Stomach (tissue), 9 donors: ENCODE measurements around the gene HP1BP3. TPM values are rescaled to one million over a fixed set of nuclear protein-coding genes. Genes with fewer than 3 reads are reported as not detected.
A peak's percentile ranks its signal among the peaks of the same experiment; 100 is the strongest.

Experiments used
- DNase-seq, 2 donors: peaks; one replicate each; pipeline versions ENCODE4 v3.0.0 to v3.0.0-alpha.2; 2013 to 2019
- H3K27ac ChIP-seq, 5 donors: fragments of 200-600 bp in 4 of 5; sonication (generic) in 4 of 5; one replicate each; pipeline ENCODE4 v1.5.1; 2013 to 2019; ENCODE audit warnings: mild to moderate bottlenecking in 1 of 5, moderate library complexity in 1 of 5
- H3K27me3 ChIP-seq, 3 donors: fragments of 200-600 bp; sonication (generic); one replicate each; pipeline ENCODE4 v1.5.1; 2017 to 2019; ENCODE audit warnings: mixed run types in 1 of 3
- H3K36me3 ChIP-seq, 4 donors: fragments of 200-600 bp; sonication (generic); 1 replicate in 3 of 4; 2 replicates in 1 of 4; pipeline ENCODE4 v1.5.1; 2016 to 2019
- H3K4me1 ChIP-seq, 4 donors: fragments of 200-600 bp; sonication (generic); one replicate each; pipeline ENCODE4 v1.5.1; 2016 to 2019
- H3K4me3 ChIP-seq, 4 donors: fragments of 200-600 bp; sonication (generic) in 3 of 4; one replicate each; pipeline ENCODE4 v1.5.1; 2016 to 2019; ENCODE audit warnings: mild to moderate bottlenecking in 1 of 4
- H3K9me3 ChIP-seq, 4 donors: fragments of 200-600 bp; sonication (generic); one replicate each; pipeline ENCODE4 v1.5.1; 2016 to 2019
- EP300 ChIP-seq: sonication (generic); formaldehyde crosslinking; IDR thresholded peaks from one replicate; pipeline ENCODE4 v1.6.1; 2017; ENCODE audit warnings: antibody characterized with exemption
- POLR2A ChIP-seq, 4 donors: fragments of 450-650 bp; IDR thresholded peaks; one replicate each; pipeline ENCODE4 v1.6.1; 2016; ENCODE audit warnings: antibody characterized with exemption in 4 of 4, control low read depth in 2 of 4, mild to moderate bottlenecking in 1 of 4, moderate library complexity in 1 of 4
- POLR2AphosphoS5 ChIP-seq, 3 donors: sonication (generic); formaldehyde crosslinking; IDR thresholded peaks; one replicate each; pipeline ENCODE4 v1.6.1; 2016; ENCODE audit warnings: antibody characterized with exemption in 3 of 3
- whole genome bisulfite sequencing, 5 donors: extraction: QIAGEN DNeasy Blood & Tissue Kit in 3 of 5; methylation state at CpG; one replicate each; pipeline versions ENCODE4 v1.1.5 to v1.1.7; 2013 to 2018; 5-methylcytosine and 5-hydroxymethylcytosine counted together
- intact Hi-C: fragments of 100-400 bp; cut with DNase I; formaldehyde crosslinking; loops from one replicate; pipeline ENCODE4 v1.15.1; 2023; ENCODE audit warnings: low total_unique reads
- polyA plus RNA-seq, 3 donors: library from polyadenylated mRNA; stranded (reverse); fragments of 200-250 nt; gene quantifications; one replicate each; pipeline ENCODE4 v1.2.3, GENCODE V29; 2013
- total RNA-seq, 5 donors: library from RNA; depleted of rRNA; stranded (reverse); fragments of >200 nt; gene quantifications; one replicate each; pipeline versions ENCODE4 v1.1.0 to v1.2.3, GENCODE V29; 2014 to 2016
- TF ChIP-seq, protein P1 (sequence below), 7 experiments: fragments of 450-650 bp in 4 of 7; fragments of 200-600 bp in 3 of 7; sonication (generic) in 3 of 7; IDR thresholded peaks; one replicate each; pipeline ENCODE4 v1.5.1; 2016 to 2019; ENCODE audit warnings: antibody characterized with exemption in 7 of 7, control low read depth in 2 of 7, mild to moderate bottlenecking in 1 of 7
- donor health status: healthy with polysubstance abuse.
- donor health status: Bipolar disorder and iron deficiency.
- donor health status: healthy.

The HP1BP3 gene
- total and polyA plus RNA-seq, 8 donors, result 55.2 to 649 (median 232) TPM

DNA sequence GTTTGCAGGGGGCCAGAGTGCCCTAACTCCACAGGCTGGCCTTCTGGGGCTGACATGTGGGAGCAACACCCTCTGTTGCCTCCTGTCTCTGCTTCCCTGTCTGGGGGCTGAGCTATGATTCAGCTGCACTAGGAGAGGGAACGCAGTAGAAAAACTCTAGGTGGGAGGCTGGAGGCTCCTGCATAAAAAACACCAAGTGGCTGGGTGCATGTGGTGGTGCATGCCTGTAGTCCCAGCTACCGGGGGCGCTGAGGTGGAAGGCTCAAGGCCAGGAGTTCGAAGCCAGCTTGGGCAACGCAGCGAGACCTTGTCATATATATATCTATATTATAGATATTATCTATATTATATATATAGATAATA is 74.9 kb downstream of the HP1BP3 start:
- no peak overlapping the region for H3K27ac ChIP-seq
- no peaks in the 10 kb centered on the region for H3K9me3 ChIP-seq
- H3K36me3 ChIP-seq, result no peaks in the 10 kb centered on the region
- TF ChIP-seq POLR2AphosphoS5 (IDR thresholded peaks at IDR 0.05) (no peak), POLR2A (IDR thresholded peaks at IDR 0.05) (no peak)
- TF ChIP-seq, protein P1, sequence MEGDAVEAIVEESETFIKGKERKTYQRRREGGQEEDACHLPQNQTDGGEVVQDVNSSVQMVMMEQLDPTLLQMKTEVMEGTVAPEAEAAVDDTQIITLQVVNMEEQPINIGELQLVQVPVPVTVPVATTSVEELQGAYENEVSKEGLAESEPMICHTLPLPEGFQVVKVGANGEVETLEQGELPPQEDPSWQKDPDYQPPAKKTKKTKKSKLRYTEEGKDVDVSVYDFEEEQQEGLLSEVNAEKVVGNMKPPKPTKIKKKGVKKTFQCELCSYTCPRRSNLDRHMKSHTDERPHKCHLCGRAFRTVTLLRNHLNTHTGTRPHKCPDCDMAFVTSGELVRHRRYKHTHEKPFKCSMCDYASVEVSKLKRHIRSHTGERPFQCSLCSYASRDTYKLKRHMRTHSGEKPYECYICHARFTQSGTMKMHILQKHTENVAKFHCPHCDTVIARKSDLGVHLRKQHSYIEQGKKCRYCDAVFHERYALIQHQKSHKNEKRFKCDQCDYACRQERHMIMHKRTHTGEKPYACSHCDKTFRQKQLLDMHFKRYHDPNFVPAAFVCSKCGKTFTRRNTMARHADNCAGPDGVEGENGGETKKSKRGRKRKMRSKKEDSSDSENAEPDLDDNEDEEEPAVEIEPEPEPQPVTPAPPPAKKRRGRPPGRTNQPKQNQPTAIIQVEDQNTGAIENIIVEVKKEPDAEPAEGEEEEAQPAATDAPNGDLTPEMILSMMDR (IDR thresholded peaks at IDR 0.05), result no peak
- H3K27me3 ChIP-seq, result peaks cover 0 to 32% (median 19%) of the 10 kb centered on the region in 3 donors
- no peak for DNase-seq
- H3K4me1 ChIP-seq, result peaks cover 1 to 3% (median 2%) of the 10 kb centered on the region in 4 donors
- WGBS, 5 donors, result 76 to 92% (median 87%) methylated on average over 6 of the region's 6 CpGs
- intact Hi-C loops, result no loop called here
- no peak overlapping the region for H3K4me3 ChIP-seq

DNA sequence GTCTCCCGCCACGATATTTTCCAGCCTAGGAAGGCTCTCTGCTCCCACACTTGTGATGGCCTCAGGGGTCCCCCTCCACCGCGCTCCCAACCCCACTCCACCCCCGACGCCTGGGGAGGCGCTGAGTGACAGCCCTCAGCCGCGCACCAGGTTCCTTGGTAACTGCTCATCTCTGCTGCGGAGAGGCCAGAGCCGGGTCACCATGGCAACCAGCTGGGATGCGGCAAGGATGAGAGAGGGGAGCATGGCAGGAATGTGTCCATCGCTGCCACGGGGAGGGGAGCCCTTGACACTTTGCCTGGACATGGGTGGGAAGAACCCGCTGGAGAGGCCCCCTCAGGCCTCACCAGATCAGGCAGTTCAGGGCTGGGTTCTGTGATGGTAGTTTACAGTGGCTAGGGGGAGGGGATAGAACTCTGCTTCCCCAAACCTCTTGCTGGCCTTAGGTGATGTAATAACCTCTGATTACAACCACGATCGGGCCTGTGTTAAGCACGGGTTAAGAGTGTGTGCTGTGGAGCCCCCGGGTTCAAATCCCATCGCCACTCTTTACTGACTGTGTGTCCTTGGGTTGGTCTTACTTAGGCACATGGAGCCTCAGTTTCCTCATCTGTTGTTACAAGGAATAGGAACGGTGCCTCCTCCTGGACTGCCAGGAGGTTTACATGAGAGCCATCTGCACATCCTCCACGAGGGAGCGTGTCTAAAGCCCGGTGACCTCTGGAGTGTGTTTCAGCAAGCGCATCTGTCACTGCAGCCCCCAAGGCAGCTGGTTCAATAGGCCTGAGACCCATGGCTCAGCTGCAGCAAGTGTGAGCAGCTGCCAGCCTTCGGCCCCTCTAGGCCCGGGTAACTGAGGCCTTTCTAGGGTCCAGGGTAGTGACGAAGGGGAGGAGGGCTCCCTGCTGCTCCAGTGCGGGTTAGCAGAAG is 75.6 kb downstream of the HP1BP3 start:
- TF ChIP-seq, protein P1 (IDR thresholded peaks at IDR 0.05), result no peak
- TF ChIP-seq POLR2A (IDR thresholded peaks at IDR 0.05), result no peak
- no peak for TF ChIP-seq POLR2AphosphoS5 (IDR thresholded peaks at IDR 0.05)
- no peak for TF ChIP-seq EP300
- 81 to 85% (median 85%) methylated on average over 18 to 29 of the region's 29 CpGs for WGBS, 5 donors
- intact Hi-C loops, result no loop called here
- Histone ChIP-seq H3K9me3 (no peaks in the 10 kb centered on the region), H3K36me3 (no peaks in the 10 kb centered on the region), H3K4me3 (no peak overlapping the region), H3K27me3 (peaks cover 0 to 25% (median 12%) of the 10 kb centered on the region in 3 donors), H3K27ac (no peak overlapping the region), H3K4me1 (no peaks in the 10 kb centered on the region)
- peak in 1 of 2 donors; percentile 45 for DNase-seq

DNA sequence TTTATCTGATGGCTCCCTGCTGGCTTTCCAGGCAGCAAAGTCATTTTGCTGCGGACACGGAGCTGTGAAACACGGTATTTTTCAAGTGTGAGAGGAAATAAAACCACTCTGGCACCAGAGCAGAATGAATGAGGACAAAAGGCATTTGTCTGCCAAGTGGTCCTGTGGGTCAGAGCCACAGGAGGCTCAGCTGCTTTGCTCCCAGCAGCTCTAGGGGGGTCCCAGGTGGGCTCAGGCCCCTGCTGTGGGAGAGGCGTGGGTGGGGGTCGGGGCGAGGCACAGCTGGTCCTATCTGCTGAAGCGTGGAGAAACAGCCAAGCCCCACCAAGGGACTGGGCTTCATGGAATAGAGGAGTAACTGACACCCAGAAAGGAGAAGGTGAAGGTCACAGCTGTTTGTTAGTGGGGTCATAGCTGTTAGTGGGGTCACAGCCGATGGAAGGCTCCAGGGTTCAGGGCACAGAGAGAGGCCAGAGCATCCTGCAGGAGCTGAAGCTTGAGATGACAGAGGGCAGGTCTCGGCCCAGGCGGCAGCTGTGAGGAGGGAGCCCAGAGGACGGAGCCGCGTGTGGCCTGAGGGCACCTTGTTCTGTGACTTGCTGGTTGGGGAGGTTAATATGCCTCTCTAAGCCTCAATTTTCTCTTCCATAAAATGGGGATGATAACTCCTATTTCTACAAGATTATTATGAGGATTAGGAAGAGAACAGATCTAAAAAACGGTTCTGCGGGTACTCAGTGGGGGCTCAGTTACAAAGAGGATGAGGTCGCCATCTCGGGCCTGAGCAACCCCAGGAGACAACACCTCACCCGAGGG is 76.4 kb downstream of the HP1BP3 start:
- Histone ChIP-seq H3K9me3 (no peaks in the 10 kb centered on the region), H3K4me3 (no peak overlapping the region), H3K27ac (no peak overlapping the region), H3K4me1 (no peaks in the 10 kb centered on the region), H3K36me3 (no peaks in the 10 kb centered on the region), H3K27me3 (peaks cover 0 to 16% (median 4%) of the 10 kb centered on the region in 3 donors)
- 64 to 73% (median 71%) methylated on average over 16 to 18 of the region's 18 CpGs for WGBS, 5 donors
- TF ChIP-seq EP300, result no peak
- intact Hi-C loops, result no loop called here
- DNase-seq, result no peak

DNA sequence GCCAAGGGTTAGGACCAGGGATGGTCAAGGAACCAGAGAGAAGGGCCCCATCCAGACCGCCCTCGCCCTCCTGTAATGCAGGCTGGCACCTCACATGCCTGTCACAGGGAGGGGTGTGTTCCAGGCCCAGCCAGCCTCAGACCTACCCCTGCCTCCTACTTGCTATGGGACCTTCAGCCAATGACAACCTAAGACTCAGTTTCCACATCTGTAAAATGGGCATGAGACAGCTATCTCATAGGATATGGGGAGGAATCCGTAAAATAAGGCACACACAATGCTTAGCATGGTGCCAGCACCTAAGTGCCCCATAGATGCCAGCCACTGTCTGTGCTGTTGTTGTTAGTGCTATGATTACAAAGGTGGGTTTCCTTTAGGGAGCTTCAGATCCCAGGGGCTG is 77.2 kb downstream of the HP1BP3 start:
- no peaks in the 10 kb centered on the region for H3K9me3 ChIP-seq
- intact Hi-C loops, result no loop called here
- H3K27ac ChIP-seq, result no peak overlapping the region
- peaks cover 0 to 10% (median 0%) of the 10 kb centered on the region in 3 donors for H3K27me3 ChIP-seq
- WGBS, 5 donors, result 91 to 97% (median 95%) methylated on average over 3 of the region's 3 CpGs; no CpG with 5 or more reads in 1 of the 5 donors
- no peak for DNase-seq
- no peak overlapping the region for H3K4me3 ChIP-seq
- TF ChIP-seq, protein P1 (IDR thresholded peaks at IDR 0.05), result no peak
- TF ChIP-seq EP300 (no peak), POLR2A (IDR thresholded peaks at IDR 0.05) (no peak), POLR2AphosphoS5 (IDR thresholded peaks at IDR 0.05) (no peak)
- H3K36me3 ChIP-seq, result no peaks in the 10 kb centered on the region
- H3K4me1 ChIP-seq, result no peaks in the 10 kb centered on the region
